Mesenchymal stem cell (in vitro differentiated cells and primary cell): Measurements from ENCODE around the gene C1QTNF4.
A peak's percentile ranks its signal among the peaks of the same experiment; 100 is the strongest.

ENCODE experiments used
- DNase-seq: peaks from one replicate; pipeline ENCODE4 v3.0.0-alpha.2; 2013
- H2AFZ ChIP-seq: one replicate; pipeline ENCODE4 v1.6.1; 2013; ENCODE audit warnings: low read depth, mild to moderate bottlenecking, control low read depth, inconsistent platforms, low read length, moderate library complexity
- H2AK5ac ChIP-seq: 2 replicates; pipeline ENCODE4 v1.6.1; 2013; ENCODE audit warnings: low read length, moderate library complexity, mild to moderate bottlenecking, inconsistent platforms; ENCODE audit not compliant: severe bottlenecking
- H2BK120ac ChIP-seq: one replicate; pipeline ENCODE4 v1.6.1; 2013; ENCODE audit warnings: low read depth, mild to moderate bottlenecking, inconsistent platforms, low read length, moderate library complexity
- H2BK12ac ChIP-seq, 2 experiments: one replicate each; pipeline ENCODE4 v1.6.1; 2013; ENCODE audit warnings: inconsistent platforms in 2 of 2, low read length in 2 of 2, mild to moderate bottlenecking in 2 of 2, moderate library complexity in 2 of 2, control low read depth in 1 of 2
- H2BK15ac ChIP-seq: one replicate; pipeline ENCODE4 v1.6.1; 2013; ENCODE audit warnings: mild to moderate bottlenecking, low read depth, inconsistent platforms; ENCODE audit not compliant: poor library complexity, severe bottlenecking
- H2BK5ac ChIP-seq: 2 replicates; pipeline ENCODE4 v1.6.1; 2013; ENCODE audit warnings: low read depth, mild to moderate bottlenecking, low read length, control low read depth, inconsistent platforms; ENCODE audit not compliant: poor library complexity, severe bottlenecking
- H3K14ac ChIP-seq, 2 experiments: one replicate each; pipeline ENCODE4 v1.6.1; 2013; ENCODE audit warnings: inconsistent platforms in 2 of 2, low read length in 2 of 2, control low read depth in 1 of 2, mild to moderate bottlenecking in 1 of 2, moderate library complexity in 1 of 2
- H3K18ac ChIP-seq, 2 experiments: one replicate each; pipeline ENCODE4 v1.6.1; 2013; ENCODE audit warnings: inconsistent platforms in 2 of 2, low read length in 2 of 2, control low read depth in 1 of 2, low read depth in 1 of 2, mild to moderate bottlenecking in 1 of 2
- H3K23ac ChIP-seq, 2 experiments: one replicate each; pipeline ENCODE4 v1.6.1; 2013; ENCODE audit warnings: inconsistent platforms in 2 of 2, low read length in 2 of 2, mild to moderate bottlenecking in 2 of 2, moderate library complexity in 2 of 2, control low read depth in 1 of 2
- H3K27ac ChIP-seq: 2 replicates; pipeline ENCODE4 v1.5.1; 2013; ENCODE audit warnings: mild to moderate bottlenecking, moderate library complexity, low read length, control low read depth, inconsistent platforms; ENCODE audit not compliant: poor library complexity, severe bottlenecking
- H3K27me3 ChIP-seq, 2 experiments: 2 replicates each; pipeline versions ENCODE4 v1.6.1 to v1.7.0; 2013; ENCODE audit warnings: low read length in 2 of 2, mild to moderate bottlenecking in 2 of 2, moderate library complexity in 2 of 2, control low read depth in 1 of 2, inconsistent platforms in 1 of 2; ENCODE audit not compliant: control insufficient read depth in 1 of 2, insufficient read depth in 1 of 2
- H3K36me3 ChIP-seq, 2 experiments: 2 replicates each; pipeline versions ENCODE4 v1.6.1 to v1.7.0; 2013; ENCODE audit warnings: low read length in 2 of 2, control low read depth in 1 of 2, inconsistent platforms in 1 of 2, low read depth in 1 of 2, mild to moderate bottlenecking in 1 of 2; ENCODE audit not compliant: insufficient read depth in 2 of 2, control insufficient read depth in 1 of 2
- H3K4ac ChIP-seq, 2 experiments: one replicate each; pipeline ENCODE4 v1.6.1; 2013; ENCODE audit warnings: inconsistent platforms in 2 of 2, low read length in 2 of 2, mild to moderate bottlenecking in 2 of 2, moderate library complexity in 2 of 2, control low read depth in 1 of 2, low read depth in 1 of 2
- H3K4me1 ChIP-seq: 2 replicates; pipeline ENCODE4 v1.6.1; 2013; ENCODE audit warnings: low read depth, low read length, control low read depth; ENCODE audit not compliant: control insufficient read depth, insufficient read depth
- H3K4me2 ChIP-seq: 2 replicates; pipeline ENCODE4 v1.6.1; 2013; ENCODE audit warnings: low read length, mild to moderate bottlenecking, inconsistent platforms; ENCODE audit not compliant: poor library complexity, severe bottlenecking
- H3K4me3 ChIP-seq, 2 experiments: 2 replicates each; pipeline versions ENCODE4 v1.5.1 to v1.7.0; 2013; ENCODE audit warnings: low read length in 2 of 2, mild to moderate bottlenecking in 2 of 2, control low read depth in 1 of 2, low read depth in 1 of 2; ENCODE audit not compliant: insufficient read depth in 1 of 2
- H3K79me1 ChIP-seq: replicated peaks from 2 replicates; pipeline ENCODE4 v1.6.1; 2013; ENCODE audit warnings: mild to moderate bottlenecking, control low read depth, low read length, inconsistent platforms; ENCODE audit not compliant: poor library complexity, severe bottlenecking
- H3K9ac ChIP-seq: 2 replicates; pipeline ENCODE4 v1.7.0; 2013; ENCODE audit warnings: mild to moderate bottlenecking, low read length, moderate library complexity
- H3K9me3 ChIP-seq: 2 replicates; pipeline ENCODE4 v1.7.0; 2013; ENCODE audit warnings: mild to moderate bottlenecking, low read length; ENCODE audit not compliant: control insufficient read depth
- H4K8ac ChIP-seq: one replicate; pipeline ENCODE4 v1.6.1; 2013; ENCODE audit warnings: inconsistent platforms, mild to moderate bottlenecking, low read length, moderate library complexity
- H4K91ac ChIP-seq: one replicate; pipeline ENCODE4 v1.6.1; 2013; ENCODE audit warnings: mild to moderate bottlenecking, low read length, inconsistent platforms
- WGBS: methylation state at CpG from one replicate; pipeline ENCODE4 v1.1.7; 2013; ENCODE audit warnings: mixed read lengths; 5-methylcytosine and 5-hydroxymethylcytosine counted together

The C1QTNF4 gene

GRCh38 chr11:47615249-47615648 is 21.0 kb upstream of the C1QTNF4 start:
- Histone ChIP-seq H3K27me3 (no peaks in the 10 kb centered on the region), H3K14ac (no peak overlapping the region), H3K36me3 (peaks cover 16 to 59% of the 10 kb centered on the region in 2 experiments), H2BK120ac (no peak overlapping the region), H3K79me1 (no peaks in the 10 kb centered on the region), H3K27ac (no peak overlapping the region), H2AK5ac (no peak overlapping the region), H3K9me3 (no peaks in the 10 kb centered on the region), H3K4ac (no peak overlapping the region), H3K23ac (no peak overlapping the region), H4K91ac (no peak overlapping the region), H4K8ac (no peak overlapping the region), H3K18ac (no peak overlapping the region), H2BK15ac (no peak overlapping the region), H3K4me3 (no peak overlapping the region), H3K4me2 (no peak overlapping the region), H3K9ac (no peak overlapping the region), H2BK12ac (no peak overlapping the region), H3K4me1 (peaks cover 2% of the 10 kb centered on the region), H2BK5ac (no peak overlapping the region), H2AFZ (no peak overlapping the region)
- DNase-seq = no peak

DNA sequence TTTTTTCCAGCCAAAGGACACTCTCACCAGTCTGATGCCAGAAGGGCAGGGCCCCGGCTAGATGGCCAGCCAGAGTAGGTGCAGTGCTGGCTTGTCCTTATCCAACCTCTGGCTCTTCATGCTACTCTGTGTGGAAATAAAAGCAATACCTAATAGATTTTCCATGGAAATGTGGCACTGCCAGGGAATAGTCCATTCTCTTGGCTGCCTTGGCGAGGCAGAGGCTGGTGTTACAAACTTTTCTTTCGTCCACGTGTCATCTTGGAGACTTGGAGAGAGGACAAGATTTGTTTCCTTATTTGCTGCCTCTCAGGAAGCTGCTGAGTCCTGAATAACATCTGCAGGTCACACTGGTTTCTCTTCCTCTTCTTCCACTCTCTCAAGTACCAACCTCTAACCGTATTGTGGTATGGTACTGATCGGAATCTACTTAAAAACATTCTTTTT is 17.2 kb upstream of the C1QTNF4 start:
- H2BK15ac ChIP-seq = peak overlapping the region; percentile 45
- no peak overlapping the region for H3K4ac ChIP-seq
- no peaks in the 10 kb centered on the region for H3K79me1 ChIP-seq
- H3K27ac ChIP-seq = no peak overlapping the region
- no peak overlapping the region for H4K91ac ChIP-seq
- no peak overlapping the region for H3K18ac ChIP-seq
- H3K4me3 ChIP-seq = no peak overlapping the region
- no peak for DNase-seq
- no peak overlapping the region for H2BK12ac ChIP-seq
- H3K9me3 ChIP-seq = no peaks in the 10 kb centered on the region
- H3K14ac ChIP-seq = no peak overlapping the region
- no peaks in the 10 kb centered on the region for H3K27me3 ChIP-seq
- H3K4me1 ChIP-seq = peaks cover 3% of the 10 kb centered on the region
- no peak overlapping the region for H3K23ac ChIP-seq
- H2BK120ac ChIP-seq = no peak overlapping the region
- 93% methylated on average over 6 of the region's 6 CpGs for WGBS
- H3K9ac ChIP-seq = no peak overlapping the region
- H2AFZ ChIP-seq = no peak overlapping the region
- no peak overlapping the region for H2AK5ac ChIP-seq
- H3K4me2 ChIP-seq = no peak overlapping the region
- no peak overlapping the region for H2BK5ac ChIP-seq
- no peak overlapping the region for H4K8ac ChIP-seq
- H3K36me3 ChIP-seq = peaks cover 3 to 37% of the 10 kb centered on the region in 2 experiments

DNA sequence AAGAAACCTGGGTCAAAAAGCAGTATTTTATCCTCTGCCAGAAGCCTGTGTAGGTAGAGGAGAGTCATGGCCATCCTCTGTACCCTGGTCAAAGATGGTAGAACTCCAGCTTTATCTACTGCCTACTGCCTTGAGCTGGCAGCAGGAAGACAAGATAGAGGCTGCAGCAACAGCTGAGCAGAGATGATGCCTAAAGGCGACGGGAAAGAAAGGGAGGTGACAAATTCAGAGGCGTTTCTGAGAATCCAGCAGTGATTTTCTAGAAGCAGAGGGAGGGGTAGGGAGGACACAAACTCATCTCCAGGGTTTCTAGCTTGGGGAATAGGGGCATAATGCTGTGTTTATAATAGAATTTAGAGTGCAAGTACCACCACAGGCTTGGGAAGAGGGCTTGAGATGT is 15.5 kb upstream of the C1QTNF4 start:
- WGBS = 75% methylated on average over 3 of the region's 3 CpGs
- Histone ChIP-seq H3K14ac (no peak overlapping the region), H2AK5ac (no peak overlapping the region), H2BK120ac (no peak overlapping the region), H3K4me2 (no peak overlapping the region), H2BK5ac (no peak overlapping the region), H3K4me1 (peaks cover 3% of the 10 kb centered on the region), H2BK15ac (no peak overlapping the region), H3K27ac (no peak overlapping the region), H3K79me1 (no peaks in the 10 kb centered on the region), H4K8ac (no peak overlapping the region), H2BK12ac (no peak overlapping the region), H3K9me3 (no peaks in the 10 kb centered on the region), H3K9ac (no peak overlapping the region), H2AFZ (no peak overlapping the region), H3K4me3 (no peak overlapping the region), H3K4ac (no peak overlapping the region), H3K18ac (no peak overlapping the region), H3K23ac (no peak overlapping the region), H3K36me3 (peaks cover 0 to 28% of the 10 kb centered on the region in 2 experiments), H4K91ac (no peak overlapping the region), H3K27me3 (no peaks in the 10 kb centered on the region)
- DNase-seq = no peak

- no peak overlapping the region for H3K18ac ChIP-seq
- H3K4me1 ChIP-seq = peaks cover 3% of the 10 kb centered on the region
- H3K14ac ChIP-seq = no peak overlapping the region
- no peak overlapping the region for H3K23ac ChIP-seq
- no peak overlapping the region for H2BK15ac ChIP-seq
- H2AFZ ChIP-seq = no peak overlapping the region
- peak; percentile 96 for DNase-seq
- H2BK120ac ChIP-seq = no peak overlapping the region
- H2AK5ac ChIP-seq = no peak overlapping the region
- no peak overlapping the region for H3K27ac ChIP-seq
- H2BK5ac ChIP-seq = no peak overlapping the region
- no peak overlapping the region for H4K8ac ChIP-seq
- H3K9ac ChIP-seq = peak overlapping the region; percentile 63
- H4K91ac ChIP-seq = no peak overlapping the region
- WGBS = 36% methylated on average over 6 of the region's 7 CpGs
- H3K27me3 ChIP-seq = no peaks in the 10 kb centered on the region
- no peak overlapping the region for H2BK12ac ChIP-seq
- H3K4ac ChIP-seq = peak overlapping the region in 1 of 2 experiments; percentile 42
- peaks cover 0 to 22% of the 10 kb centered on the region in 2 experiments for H3K36me3 ChIP-seq
- no peak overlapping the region for H3K4me2 ChIP-seq
- peak overlapping the region in 1 of 2 experiments; percentile 42 for H3K4me3 ChIP-seq
- no peaks in the 10 kb centered on the region for H3K9me3 ChIP-seq
- no peaks in the 10 kb centered on the region for H3K79me1 ChIP-seq
Measured at GRCh38 chr11:47607380-47607779, 13.2 kb upstream of the C1QTNF4 start.
